ENCODE results near the gene ENPP3.
"Not testable (repeated sequence)": the region's sequence is repeated elsewhere in the genome, so short reads cannot be mapped to it uniquely, and the experiment has no call there.

ENPP3 gene

GRCh38 chr6:131683479-131683878, 46.4 kb downstream of the ENPP3 start:
- DNase-seq = no peak

- DNase-seq = no peak
Observed at GRCh38 chr6:131685266-131685780, 48.2 kb downstream of the ENPP3 start.

- DNase-seq = no peak
Observed at GRCh38 chr6:131687022-131687421, 49.9 kb downstream of the ENPP3 start.

- DNase-seq = no peak
Observed at GRCh38 chr6:131688286-131688685, 51.2 kb downstream of the ENPP3 start.

GRCh38 chr6:131692031-131692430, 54.9 kb downstream of the ENPP3 start:
- no peak for DNase-seq

GRCh38 chr6:131692589-131692988, 55.5 kb downstream of the ENPP3 start:
- no peak for DNase-seq

- DNase-seq = no peak
Observed at GRCh38 chr6:131693384-131693783, 56.3 kb downstream of the ENPP3 start.

GRCh38 chr6:131694832-131695426, 57.8 kb downstream of the ENPP3 start:
- DNase-seq = peak in 29 of 56 donors; percentile 0 to 56 (median 6)

GRCh38 chr6:131696956-131697355, 59.9 kb downstream of the ENPP3 start:
- no peak for DNase-seq

- DNase-seq = not testable (repeated sequence)
Observed at GRCh38 chr6:131700851-131701250, 63.7 kb downstream of the ENPP3 start.

GRCh38 chr6:131703905-131704304, 66.8 kb downstream of the ENPP3 start:
- not testable (repeated sequence) for DNase-seq

- DNase-seq = not testable (repeated sequence)
Observed at GRCh38 chr6:131710917-131711316, 73.8 kb downstream of the ENPP3 start, which contains the start of gene CTAGE9. Gene CTAGE9 (minus strand): TSS chr6:131711017. CDS start chr6:131711017, 0 bp downstream.

GRCh38 chr6:131715567-131715966, 78.5 kb downstream of the ENPP3 start:
- not testable (repeated sequence) for DNase-seq

- DNase-seq = no peak
Observed at GRCh38 chr6:131717836-131718542, 80.9 kb downstream of the ENPP3 start.

- no peak for DNase-seq
Observed at GRCh38 chr6:131721161-131721560, 84.1 kb downstream of the ENPP3 start.

- no peak for DNase-seq
Observed at GRCh38 chr6:131724114-131724513, 87.0 kb downstream of the ENPP3 start.

GRCh38 chr6:131727467-131727866, 90.4 kb downstream of the ENPP3 start:
- no peak for DNase-seq

- no peak for DNase-seq
Observed at GRCh38 chr6:131727868-131728267, 90.8 kb downstream of the ENPP3 start.

GRCh38 chr6:131728296-131728939, 91.3 kb downstream of the ENPP3 start:
- DNase-seq = no peak

GRCh38 chr6:131729550-131729949, 92.4 kb downstream of the ENPP3 start:
- DNase-seq = no peak

- no peak for DNase-seq
Observed at GRCh38 chr6:131730264-131730663, 93.2 kb downstream of the ENPP3 start.

GRCh38 chr6:131731224-131731623, 94.1 kb downstream of the ENPP3 start:
- DNase-seq = no peak

All from amygdala (tissue), 56 donors.